KOPT-K1 (cell line): ENCODE results near the gene OR9K2.
"Not testable (repeated sequence)": the region's sequence is repeated elsewhere in the genome, so short reads cannot be mapped to it uniquely, and the experiment has no call there.

Experiments used
- H3K27ac ChIP-seq: fragments of 200-600 bp; sonication (generic); 2 replicates; pipeline ENCODE4 v1.5.1; 2016; ENCODE audit warnings: antibody characterized with exemption, mild to moderate bottlenecking, low read depth, low read length; ENCODE audit not compliant: poor library complexity, severe bottlenecking
- H3K36me3 ChIP-seq: fragments of 200-600 bp; sonication (generic); 2 replicates; pipeline ENCODE4 v1.5.1; 2017; ENCODE audit warnings: antibody characterized with exemption, mild to moderate bottlenecking, low read length, moderate library complexity; ENCODE audit not compliant: insufficient read depth
- H3K9me3 ChIP-seq: fragments of 200-600 bp; sonication (generic); 2 replicates; pipeline ENCODE4 v1.5.1; 2017; ENCODE audit warnings: antibody characterized with exemption, low read length, mild to moderate bottlenecking; ENCODE audit not compliant: insufficient read depth, poor library complexity, severe bottlenecking

OR9K2 gene

GRCh38 chr12:55126106-55126505 is at the start of gene OR9K2:
TSS of gene OR9K2 (plus strand) at chr12:55126406. CDS start at chr12:55129835, 3,429 bp downstream.
- no peaks in the 10 kb centered on the region for H3K36me3 ChIP-seq
- H3K9me3 ChIP-seq, result no peaks in the 10 kb centered on the region

GRCh38 chr12:55092579-55092978 is 33.6 kb upstream of the OR9K2 start:
- Histone ChIP-seq H3K36me3 (no peaks in the 10 kb centered on the region), H3K9me3 (no peaks in the 10 kb centered on the region), H3K27ac (no peak overlapping the region)

More at GRCh38 chr12:55126106-55126505, at the start of gene OR9K2:
- no peak within 1 kb of the TSS for H3K27ac ChIP-seq

- Histone ChIP-seq H3K9me3 (no peaks in the 10 kb centered on the region), H3K36me3 (no peaks in the 10 kb centered on the region), H3K27ac (no peak overlapping the region)
These were observed 13.8 kb upstream of the OR9K2 start for GRCh38 chr12:55112378-55112875.

GRCh38 chr12:55116152-55116551 is 10.1 kb upstream of the OR9K2 start:
- H3K36me3 ChIP-seq, result no peaks in the 10 kb centered on the region
- H3K27ac ChIP-seq, result no peak overlapping the region
- H3K9me3 ChIP-seq, result no peaks in the 10 kb centered on the region

- H3K27ac ChIP-seq, result no peak overlapping the region
- H3K9me3 ChIP-seq, result no peaks in the 10 kb centered on the region
- no peaks in the 10 kb centered on the region for H3K36me3 ChIP-seq
These were observed 6.6 kb downstream of the OR9K2 start for GRCh38 chr12:55132816-55133215.

- Histone ChIP-seq H3K9me3 (no peaks in the 10 kb centered on the region), H3K36me3 (no peaks in the 10 kb centered on the region), H3K27ac (no peak overlapping the region)
These were observed 16.7 kb downstream of the OR9K2 start for GRCh38 chr12:55142669-55143565.

GRCh38 chr12:55143566-55143870 is 17.3 kb downstream of the OR9K2 start:
- Histone ChIP-seq H3K36me3 (no peaks in the 10 kb centered on the region), H3K27ac (no peak overlapping the region), H3K9me3 (no peaks in the 10 kb centered on the region)

GRCh38 chr12:55167010-55167640 is 40.9 kb downstream of the OR9K2 start:
- H3K9me3 ChIP-seq, H3K36me3 ChIP-seq: not testable (repeated sequence)

GRCh38 chr12:55171445-55171844 is 45.2 kb downstream of the OR9K2 start:
- H3K9me3 ChIP-seq, result peaks cover 8% of the 10 kb centered on the region
- H3K27ac ChIP-seq, result no peak overlapping the region
- no peaks in the 10 kb centered on the region for H3K36me3 ChIP-seq

More at GRCh38 chr12:55167010-55167640, 40.9 kb downstream of the OR9K2 start:
- H3K27ac ChIP-seq, result not testable (repeated sequence)

GRCh38 chr12:55171846-55172245 is 45.6 kb downstream of the OR9K2 start:
- H3K27ac ChIP-seq, H3K36me3 ChIP-seq, H3K9me3 ChIP-seq: not testable (repeated sequence)

GRCh38 chr12:55172686-55173085 is 46.5 kb downstream of the OR9K2 start:
- no peaks in the 10 kb centered on the region for H3K36me3 ChIP-seq
- peaks cover 8% of the 10 kb centered on the region for H3K9me3 ChIP-seq
- H3K27ac ChIP-seq, result no peak overlapping the region

- Histone ChIP-seq H3K9me3 (peaks cover 8% of the 10 kb centered on the region), H3K36me3 (no peaks in the 10 kb centered on the region)
These were observed 47.2 kb downstream of the OR9K2 start for GRCh38 chr12:55173456-55173855.

More at GRCh38 chr12:55173456-55173855, 47.2 kb downstream of the OR9K2 start:
- no peak overlapping the region for H3K27ac ChIP-seq
